Osteocyte (in vitro differentiated cells): Measurements from ENCODE around the gene RMI2. TPM values are rescaled to one million over a fixed set of nuclear protein-coding genes. Genes with fewer than 3 reads are reported as not detected.
A peak's percentile ranks its signal among the peaks of the same experiment; 100 is the strongest.

Experiments
- DNase-seq: peaks from one replicate; pipeline ENCODE4 v3.0.0; 2021; ENCODE audit warnings: mixed read lengths; ENCODE audit not compliant: unreplicated experiment; ENCODE audit errors: extremely low spot score
- H3K27ac Mint-ChIP-seq: one replicate; pipeline ENCODE4 v1.8.0; 2021; ENCODE audit warnings: mild to moderate bottlenecking, mixed read lengths; ENCODE audit not compliant: unreplicated experiment
- H3K27me3 Mint-ChIP-seq: one replicate; pipeline ENCODE4 v1.8.0; 2021; ENCODE audit warnings: mixed read lengths; ENCODE audit not compliant: unreplicated experiment
- H3K36me3 Mint-ChIP-seq: one replicate; pipeline ENCODE4 v1.8.0; 2021; ENCODE audit warnings: mixed read lengths; ENCODE audit not compliant: unreplicated experiment
- H3K4me1 Mint-ChIP-seq: one replicate; pipeline ENCODE4 v1.8.0; 2021; ENCODE audit warnings: mixed read lengths; ENCODE audit not compliant: unreplicated experiment
- H3K4me3 Mint-ChIP-seq: one replicate; pipeline ENCODE4 v1.8.0; 2021; ENCODE audit warnings: mild to moderate bottlenecking, moderate library complexity, mixed read lengths; ENCODE audit not compliant: unreplicated experiment
- H3K9me3 Mint-ChIP-seq: one replicate; pipeline ENCODE4 v1.8.0; 2021; ENCODE audit warnings: mixed read lengths; ENCODE audit not compliant: unreplicated experiment
- CTCF ChIP-seq: fragments of 200-600 bp; sonication (generic); IDR thresholded peaks from 2 replicates; pipeline ENCODE4 v1.5.0; 2021; ENCODE audit warnings: antibody characterized with exemption, mild to moderate bottlenecking, moderate library complexity
- total RNA-seq: library from RNA; stranded (reverse); gene quantifications from 2 replicates; pipeline ENCODE4 v1.2.1, GENCODE V29; 2021

Gene RMI2
- total RNA-seq, 1 donor from 2014 or later = 4.1 TPM

GRCh38 chr16:11350921-11351335 lies 5.7 kb downstream of the RMI2 start:
- TF ChIP-seq CTCF = no peak
- peak overlapping the region; percentile 96 for H3K27ac Mint-ChIP-seq

GRCh38 chr16:11353158-11353557 lies 7.9 kb downstream of the RMI2 start:
- Mint-ChIP-seq H3K4me1 (peaks cover 63% of the 10 kb centered on the region), H3K27ac (no peak overlapping the region), H3K9me3 (no peaks in the 10 kb centered on the region), H3K27me3 (no peaks in the 10 kb centered on the region), H3K36me3 (no peaks in the 10 kb centered on the region), H3K4me3 (no peak overlapping the region)
- no peak for DNase-seq
- TF ChIP-seq CTCF = no peak

More at GRCh38 chr16:11350921-11351335, 5.7 kb downstream of the RMI2 start:
- Mint-ChIP-seq H3K4me3 (peak overlapping the region; percentile 62), H3K27me3 (no peaks in the 10 kb centered on the region), H3K36me3 (no peaks in the 10 kb centered on the region), H3K9me3 (no peaks in the 10 kb centered on the region), H3K4me1 (peaks cover 46% of the 10 kb centered on the region)
- no peak for DNase-seq

DNA sequence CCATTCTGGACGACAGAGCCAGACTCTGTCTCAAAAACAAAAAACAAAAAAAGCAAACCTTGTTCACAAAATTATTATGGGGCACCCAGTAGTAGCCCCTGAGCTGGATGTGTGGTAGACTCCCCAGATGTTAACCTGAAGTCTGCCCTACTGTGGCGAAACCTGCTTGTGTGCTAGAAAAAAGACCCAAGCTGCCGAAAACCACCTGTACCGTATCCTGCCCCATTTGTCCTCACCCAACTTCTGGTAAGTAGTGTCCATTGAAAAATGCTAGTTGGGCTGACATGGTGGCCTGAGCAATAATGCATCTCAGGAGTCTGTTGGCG lies 9.1 kb downstream of the RMI2 start:
- Mint-ChIP-seq H3K4me3 (no peak overlapping the region), H3K27me3 (no peaks in the 10 kb centered on the region), H3K36me3 (no peaks in the 10 kb centered on the region), H3K9me3 (no peaks in the 10 kb centered on the region), H3K4me1 (peaks cover 62% of the 10 kb centered on the region), H3K27ac (no peak overlapping the region)
- DNase-seq = no peak
- no peak for TF ChIP-seq CTCF

GRCh38 chr16:11354733-11355574 lies 9.7 kb downstream of the RMI2 start:
- H3K4me3 Mint-ChIP-seq = no peak overlapping the region

More at GRCh38 chr16:11354733-11355574, 9.7 kb downstream of the RMI2 start:
- no peak for DNase-seq
- no peaks in the 10 kb centered on the region for H3K9me3 Mint-ChIP-seq
- no peaks in the 10 kb centered on the region for H3K36me3 Mint-ChIP-seq
- H3K27ac Mint-ChIP-seq = no peak overlapping the region
- H3K27me3 Mint-ChIP-seq = no peaks in the 10 kb centered on the region
- peaks cover 62% of the 10 kb centered on the region for H3K4me1 Mint-ChIP-seq
- no peak for TF ChIP-seq CTCF
